Stomach smooth muscle (tissue), 2 donors: ENCODE results near the gene SMIM13.

ENCODE experiments used
- H3K27ac ChIP-seq: one replicate; pipeline ENCODE4 v1.7.0; 2013; ENCODE audit warnings: mild to moderate bottlenecking, low read length, inconsistent platforms
- H3K27me3 ChIP-seq, 2 donors: one replicate each; pipeline ENCODE4 v1.7.0; 2013; ENCODE audit warnings: low read length in 2 of 2; ENCODE audit not compliant: insufficient read depth in 2 of 2, control insufficient read depth in 1 of 2
- H3K36me3 ChIP-seq, 2 donors: one replicate each; pipeline ENCODE4 v1.7.0; 2013; ENCODE audit warnings: low read length in 2 of 2; ENCODE audit not compliant: control insufficient read depth in 2 of 2, insufficient read depth in 2 of 2
- H3K4me1 ChIP-seq: one replicate; pipeline ENCODE4 v1.7.0; 2013; ENCODE audit warnings: low read length; ENCODE audit not compliant: control insufficient read depth, insufficient read depth
- H3K4me3 ChIP-seq, 2 donors: one replicate each; pipeline ENCODE4 v1.7.0; 2013; ENCODE audit warnings: low read length in 2 of 2
- H3K9ac ChIP-seq, 2 donors: one replicate each; pipeline ENCODE4 v1.7.0; 2013; ENCODE audit warnings: low read length in 2 of 2, mild to moderate bottlenecking in 1 of 2
- H3K9me3 ChIP-seq, 2 donors: one replicate each; pipeline ENCODE4 v1.7.0; 2013; ENCODE audit warnings: low read length in 2 of 2; ENCODE audit not compliant: control insufficient read depth in 2 of 2
- donor health status: healthy.
- donor health status: Pancreatic carcinoma.

Gene SMIM13

DNA sequence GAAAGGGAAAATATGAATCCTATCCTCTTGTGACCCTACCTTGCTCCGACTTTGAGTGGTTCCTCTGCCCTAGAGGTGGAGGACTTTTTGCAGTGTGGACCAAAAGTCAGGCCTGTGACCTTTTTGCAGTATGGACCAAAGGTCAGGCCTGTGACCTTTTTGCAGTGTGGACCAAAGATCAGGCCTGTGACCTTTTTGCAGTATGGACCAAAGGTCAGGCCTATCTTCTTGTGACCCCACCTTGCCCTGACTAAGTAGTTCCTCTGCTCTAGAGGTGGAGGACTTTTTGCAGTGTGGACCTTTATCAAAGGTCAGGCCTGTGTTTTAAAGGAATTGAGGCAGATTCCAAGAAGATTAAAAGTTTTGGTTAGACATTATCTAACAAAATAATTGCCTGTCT, 28.7 kb downstream of the SMIM13 start:
- Histone ChIP-seq H3K27ac (no peak overlapping the region), H3K4me1 (no peaks in the 10 kb centered on the region), H3K4me3 (no peak overlapping the region), H3K9me3 (no peaks in the 10 kb centered on the region), H3K36me3 (no peaks in the 10 kb centered on the region), H3K27me3 (no peaks in the 10 kb centered on the region), H3K9ac (no peak overlapping the region)

DNA sequence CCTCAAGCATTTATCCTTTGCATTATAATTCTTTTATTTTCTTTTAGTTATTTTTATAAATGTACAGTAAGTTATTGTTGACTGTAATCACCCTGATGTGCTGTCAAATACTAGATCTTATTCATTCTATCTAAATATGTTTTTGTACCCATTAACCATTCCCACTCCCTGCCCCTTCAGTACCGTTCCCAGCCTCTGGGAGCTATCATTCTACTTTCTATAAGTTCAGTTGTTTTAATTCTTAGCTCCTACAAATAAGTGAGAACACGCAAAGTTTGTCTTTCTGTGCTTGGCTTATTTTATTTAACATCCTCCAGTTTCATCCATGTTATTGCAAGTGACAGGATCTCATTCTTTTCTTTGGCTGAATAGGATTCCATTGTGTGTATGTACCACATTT, 30.3 kb downstream of the SMIM13 start:
- no peak overlapping the region for H3K4me3 ChIP-seq
- H3K27ac ChIP-seq = no peak overlapping the region
- no peaks in the 10 kb centered on the region for H3K9me3 ChIP-seq
- H3K4me1 ChIP-seq = no peaks in the 10 kb centered on the region
- no peaks in the 10 kb centered on the region for H3K36me3 ChIP-seq
- H3K27me3 ChIP-seq = no peaks in the 10 kb centered on the region
- no peak overlapping the region for H3K9ac ChIP-seq

DNA sequence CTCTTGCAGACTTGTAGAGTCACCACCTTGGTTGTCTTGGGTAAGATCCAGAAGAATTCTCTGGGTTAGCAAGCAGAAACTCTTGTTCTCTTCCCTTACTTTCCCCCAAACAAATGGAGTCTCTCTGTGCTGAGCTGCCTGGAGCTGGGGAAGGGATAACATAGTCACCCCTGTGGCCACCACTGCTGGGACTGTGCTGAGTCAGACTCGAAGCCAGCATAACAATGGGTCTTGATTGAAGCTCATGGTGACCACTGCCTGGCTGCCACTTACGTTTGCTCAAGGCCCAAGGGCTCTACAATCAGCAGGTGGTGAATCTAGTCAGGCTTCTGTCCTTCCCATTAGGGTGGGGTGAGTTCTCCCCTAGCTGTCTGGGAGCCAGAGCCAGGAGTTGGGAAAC, 33.2 kb downstream of the SMIM13 start:
- no peaks in the 10 kb centered on the region for H3K27me3 ChIP-seq
- H3K27ac ChIP-seq = no peak overlapping the region
- no peaks in the 10 kb centered on the region for H3K36me3 ChIP-seq
- H3K4me1 ChIP-seq = no peaks in the 10 kb centered on the region
- H3K9me3 ChIP-seq = no peaks in the 10 kb centered on the region
- no peak overlapping the region for H3K9ac ChIP-seq
- no peak overlapping the region for H3K4me3 ChIP-seq

DNA sequence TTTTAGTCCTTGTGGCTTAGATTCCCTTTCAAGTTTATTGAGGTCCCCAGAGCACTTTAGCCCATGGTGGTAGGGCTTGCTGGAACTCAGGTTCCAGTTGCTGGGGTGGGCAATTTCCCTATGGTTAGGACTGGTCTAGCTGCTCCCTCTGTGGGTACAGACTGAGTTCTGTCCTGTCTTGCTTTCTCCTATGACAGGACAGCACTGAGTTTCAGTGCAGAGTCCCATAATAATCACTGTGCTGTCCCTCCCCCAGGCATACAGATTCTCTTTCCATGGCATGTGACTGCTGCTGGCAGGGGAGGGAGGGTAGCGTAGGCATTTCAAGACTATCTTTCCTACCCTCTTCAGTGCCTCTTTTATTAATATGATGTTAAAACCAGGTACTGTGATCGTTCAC, 35.0 kb downstream of the SMIM13 start:
- Histone ChIP-seq H3K9ac (no peak overlapping the region), H3K27me3 (no peaks in the 10 kb centered on the region), H3K4me1 (no peaks in the 10 kb centered on the region), H3K36me3 (no peaks in the 10 kb centered on the region), H3K27ac (no peak overlapping the region), H3K9me3 (no peaks in the 10 kb centered on the region), H3K4me3 (no peak overlapping the region)

DNA sequence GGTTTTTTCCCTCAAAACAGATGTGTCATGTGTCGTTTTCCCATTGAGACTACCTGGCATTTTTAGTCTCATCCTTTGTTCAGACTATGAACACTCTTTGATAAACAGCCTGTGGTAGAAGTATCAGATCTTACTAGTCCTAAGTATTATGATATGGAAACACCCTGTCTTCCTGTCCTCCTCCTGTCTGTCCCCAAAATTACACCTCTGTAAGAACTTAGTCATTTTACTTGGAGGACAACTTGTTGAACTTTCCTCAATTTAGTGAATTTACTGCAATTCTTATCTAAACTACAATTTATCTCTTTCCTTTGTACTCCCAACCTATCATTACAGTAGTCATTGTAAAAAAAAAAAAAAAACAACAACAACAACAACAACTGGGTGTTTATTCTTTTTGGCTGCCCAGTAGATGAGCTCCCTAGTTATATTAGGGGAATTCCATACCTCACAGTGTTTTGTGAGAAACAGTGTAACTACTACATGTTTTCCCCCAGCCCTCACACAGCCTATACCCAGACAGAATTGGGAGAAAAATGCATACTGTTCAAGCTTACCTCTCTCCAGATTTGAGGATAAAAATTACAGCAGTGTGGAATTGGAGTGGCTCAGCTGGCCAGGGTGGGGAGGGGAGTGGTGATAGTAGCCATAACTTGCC, 36.4 kb downstream of the SMIM13 start:
- no peak overlapping the region for H3K9ac ChIP-seq
- H3K9me3 ChIP-seq = no peaks in the 10 kb centered on the region
- no peaks in the 10 kb centered on the region for H3K27me3 ChIP-seq
- peaks cover 2 to 4% of the 10 kb centered on the region in 2 donors for H3K36me3 ChIP-seq
- no peak overlapping the region for H3K4me3 ChIP-seq
- no peak overlapping the region for H3K27ac ChIP-seq
- H3K4me1 ChIP-seq = no peaks in the 10 kb centered on the region

DNA sequence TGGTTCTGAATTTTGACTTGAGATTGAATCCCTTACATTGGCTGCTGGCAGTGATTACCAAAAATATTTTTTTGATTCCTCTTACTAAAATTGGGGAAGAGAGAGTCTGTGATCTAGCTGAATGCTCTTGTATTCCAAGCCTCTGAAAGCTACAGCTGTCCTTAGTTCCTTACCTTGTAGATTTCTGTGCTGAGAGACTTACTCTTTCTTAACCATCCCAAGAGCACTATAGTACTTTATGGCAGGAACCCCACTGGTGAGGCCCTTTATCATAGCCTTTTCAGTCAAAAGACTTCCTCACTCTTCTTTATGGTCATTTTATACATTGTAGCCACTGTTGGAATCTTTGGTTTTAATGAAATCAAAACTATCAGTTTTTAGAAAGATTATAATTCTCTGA, 37.0 kb downstream of the SMIM13 start:
- Histone ChIP-seq H3K4me1 (no peaks in the 10 kb centered on the region), H3K4me3 (no peak overlapping the region), H3K36me3 (peaks cover 6 to 8% of the 10 kb centered on the region in 2 donors), H3K9ac (no peak overlapping the region), H3K9me3 (no peaks in the 10 kb centered on the region), H3K27ac (no peak overlapping the region), H3K27me3 (no peaks in the 10 kb centered on the region)

DNA sequence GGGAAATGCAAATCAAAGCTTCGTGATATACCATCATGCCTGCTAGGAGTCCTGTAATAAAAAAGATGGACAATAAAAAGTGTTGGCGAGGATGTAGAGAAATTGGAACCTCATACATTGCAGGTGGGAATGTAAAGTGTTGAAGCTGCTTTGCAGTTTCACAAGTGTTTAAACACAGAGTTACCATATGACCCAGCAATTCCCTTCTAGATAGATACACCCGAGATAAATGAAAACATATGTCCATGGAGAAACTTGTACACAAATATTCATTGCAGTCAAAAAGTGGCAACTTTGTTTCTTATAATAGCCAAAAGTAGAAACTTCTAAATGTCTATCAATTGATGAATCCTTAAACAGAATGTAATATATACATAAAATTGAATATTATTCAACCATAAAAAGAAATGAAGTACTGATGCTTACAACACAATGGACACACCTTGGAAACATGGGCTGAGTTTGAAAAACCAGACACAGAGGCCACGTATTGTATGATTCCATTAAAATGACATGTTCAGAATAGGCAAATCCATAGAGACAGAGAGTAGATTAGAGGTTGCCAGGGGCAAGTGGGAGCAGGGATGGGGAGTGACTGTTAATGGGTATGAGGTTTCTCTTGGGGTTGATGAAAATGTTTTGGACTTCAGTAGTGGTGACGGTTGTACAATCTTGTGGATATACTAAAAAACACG, 38.7 kb downstream of the SMIM13 start:
- no peak overlapping the region for H3K9ac ChIP-seq
- H3K36me3 ChIP-seq = peaks cover 6 to 8% of the 10 kb centered on the region in 2 donors
- no peak overlapping the region for H3K27ac ChIP-seq
- H3K4me1 ChIP-seq = no peaks in the 10 kb centered on the region
- no peaks in the 10 kb centered on the region for H3K9me3 ChIP-seq
- no peaks in the 10 kb centered on the region for H3K27me3 ChIP-seq
- H3K4me3 ChIP-seq = no peak overlapping the region

DNA sequence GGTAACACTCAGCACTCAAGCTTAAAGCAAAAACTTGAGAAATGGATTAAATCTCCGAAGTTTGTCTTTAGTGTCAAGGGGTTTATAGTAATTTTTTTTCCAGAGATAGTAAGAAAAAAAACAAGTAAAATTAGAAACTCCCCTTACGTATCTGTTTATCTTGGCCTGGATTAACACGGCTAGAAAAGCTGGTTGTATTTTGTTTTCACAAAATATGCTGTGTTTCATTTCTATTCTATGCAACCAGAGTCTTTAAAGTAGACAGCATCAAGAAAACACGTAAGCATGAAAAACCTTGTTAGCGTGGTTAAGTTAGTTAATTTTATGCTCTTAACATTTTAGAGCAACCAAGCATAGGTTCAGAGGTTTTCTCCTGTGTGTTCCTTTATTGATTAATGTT, 39.6 kb downstream of the SMIM13 start:
- no peaks in the 10 kb centered on the region for H3K9me3 ChIP-seq

DNA sequence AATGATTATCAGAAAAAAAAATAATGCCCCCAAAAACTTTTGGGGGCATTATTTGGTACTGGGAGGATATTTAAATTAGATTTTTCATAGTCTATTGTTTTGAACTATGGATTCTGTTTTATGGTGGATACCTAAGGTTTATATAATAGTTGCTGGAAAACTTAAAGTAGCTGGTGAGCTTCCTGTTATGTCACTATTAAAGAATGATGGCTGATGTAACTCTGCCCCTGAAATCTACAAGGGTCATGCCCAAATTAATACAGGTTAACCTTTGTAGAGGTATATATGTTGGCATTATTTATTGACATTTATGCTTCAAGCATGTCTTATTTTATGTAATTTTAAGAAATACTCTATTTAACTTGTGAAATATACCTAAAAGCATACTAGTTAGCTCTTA, 43.2 kb downstream of the SMIM13 start:
- H3K27ac ChIP-seq = no peak overlapping the region
- no peaks in the 10 kb centered on the region for H3K9me3 ChIP-seq
- no peaks in the 10 kb centered on the region for H3K27me3 ChIP-seq
- H3K4me1 ChIP-seq = no peaks in the 10 kb centered on the region
- H3K36me3 ChIP-seq = peaks cover 6 to 8% of the 10 kb centered on the region in 2 donors
- H3K4me3 ChIP-seq = no peak overlapping the region
- H3K9ac ChIP-seq = no peak overlapping the region

More for the DNA sequence above, 39.6 kb downstream of the SMIM13 start:
- no peak overlapping the region for H3K9ac ChIP-seq
- H3K36me3 ChIP-seq = peaks cover 6 to 8% of the 10 kb centered on the region in 2 donors
- no peaks in the 10 kb centered on the region for H3K27me3 ChIP-seq
- no peak overlapping the region for H3K27ac ChIP-seq
- no peaks in the 10 kb centered on the region for H3K4me1 ChIP-seq
- no peak overlapping the region for H3K4me3 ChIP-seq

DNA sequence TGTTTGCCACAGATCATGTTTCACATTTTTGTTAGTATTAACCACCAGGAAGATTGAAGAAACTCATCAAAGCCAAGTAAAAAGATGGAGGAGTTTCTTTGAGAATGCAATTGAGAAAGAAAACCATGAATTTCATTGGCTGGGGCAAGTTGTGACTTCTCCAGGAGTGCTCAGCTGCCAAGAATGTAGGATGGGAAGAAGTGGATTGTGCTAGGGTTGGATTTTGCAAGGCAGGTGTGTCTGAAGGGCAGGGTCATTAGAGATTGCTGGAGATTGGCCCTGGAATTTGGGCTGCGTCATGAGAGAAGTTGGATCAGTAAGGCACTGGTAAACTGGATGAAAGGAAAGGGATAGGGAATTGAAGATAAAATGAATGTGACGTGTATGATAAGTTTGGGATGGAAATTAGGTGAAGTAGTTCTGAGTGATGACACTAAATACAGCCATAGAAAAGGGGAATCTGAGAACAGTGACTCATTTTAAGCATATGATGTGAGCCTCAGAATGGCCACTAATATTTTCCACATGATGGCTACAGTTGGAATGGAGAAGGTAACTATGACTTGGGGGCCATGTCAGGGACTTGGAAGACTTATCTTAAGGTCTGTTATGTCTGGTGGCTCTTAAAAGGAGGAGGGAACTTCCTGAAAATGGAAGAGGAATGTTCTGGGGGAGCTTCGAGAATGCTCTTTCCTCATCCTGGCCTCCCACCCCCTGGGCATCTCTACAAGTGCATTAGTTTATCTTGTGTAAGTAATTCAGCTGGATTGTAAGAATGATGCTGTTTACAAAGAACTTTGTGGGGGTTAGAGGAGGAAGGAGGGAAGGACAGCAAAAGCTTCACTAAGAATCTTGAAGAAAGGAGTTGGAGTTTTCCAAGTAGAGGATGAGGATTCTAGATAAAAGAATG, 45.7 kb downstream of the SMIM13 start:
- no peaks in the 10 kb centered on the region for H3K9me3 ChIP-seq
- H3K27ac ChIP-seq = no peak overlapping the region
- no peaks in the 10 kb centered on the region for H3K27me3 ChIP-seq
- H3K9ac ChIP-seq = no peak overlapping the region
- no peaks in the 10 kb centered on the region for H3K4me1 ChIP-seq
- no peak overlapping the region for H3K4me3 ChIP-seq
- peaks cover 6 to 8% of the 10 kb centered on the region in 2 donors for H3K36me3 ChIP-seq
